Measurements from ENCODE around the gene FOXP1.
"Not testable (repeated sequence)": the region's sequence is repeated elsewhere in the genome, so short reads cannot be mapped to it uniquely, and the experiment has no call there.

The FOXP1 gene

DNA sequence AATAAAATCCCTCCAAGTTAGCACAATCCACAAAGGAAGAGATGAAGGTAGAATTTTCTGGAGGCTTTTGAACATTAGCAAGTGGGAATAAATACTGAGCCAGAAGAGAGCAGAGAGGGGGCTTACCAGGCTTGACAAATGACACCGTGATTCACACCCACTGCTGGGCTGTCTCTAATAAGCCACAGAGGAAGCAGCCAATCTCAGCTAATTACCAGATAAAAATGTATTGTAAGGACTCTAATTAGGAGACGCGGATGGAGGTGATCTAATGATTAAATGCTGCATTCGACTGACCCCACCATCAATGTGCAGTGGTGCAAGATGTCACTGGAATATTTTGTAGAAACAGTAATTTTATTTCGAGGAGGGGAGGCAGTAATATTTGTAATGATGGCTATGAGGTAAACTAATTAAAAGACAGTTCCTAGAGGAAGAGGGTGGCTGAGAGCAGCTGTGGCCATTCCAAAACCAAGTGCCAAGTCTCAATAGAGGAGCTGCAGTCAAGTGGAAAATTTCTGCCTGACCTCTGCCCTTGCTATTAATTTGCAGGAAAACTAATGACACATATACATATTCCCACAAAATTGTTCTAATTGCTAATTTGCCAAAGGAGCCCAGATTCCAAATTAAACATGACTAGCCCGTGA lies 602.2 kb downstream of the FOXP1 start:
- no peak for DNase-seq (ENCODE audit: low read depth)
- H3K4me3 ChIP-seq (ENCODE audit: low read depth, low read length) = no peak overlapping the region
- TF ChIP-seq, protein P1, sequence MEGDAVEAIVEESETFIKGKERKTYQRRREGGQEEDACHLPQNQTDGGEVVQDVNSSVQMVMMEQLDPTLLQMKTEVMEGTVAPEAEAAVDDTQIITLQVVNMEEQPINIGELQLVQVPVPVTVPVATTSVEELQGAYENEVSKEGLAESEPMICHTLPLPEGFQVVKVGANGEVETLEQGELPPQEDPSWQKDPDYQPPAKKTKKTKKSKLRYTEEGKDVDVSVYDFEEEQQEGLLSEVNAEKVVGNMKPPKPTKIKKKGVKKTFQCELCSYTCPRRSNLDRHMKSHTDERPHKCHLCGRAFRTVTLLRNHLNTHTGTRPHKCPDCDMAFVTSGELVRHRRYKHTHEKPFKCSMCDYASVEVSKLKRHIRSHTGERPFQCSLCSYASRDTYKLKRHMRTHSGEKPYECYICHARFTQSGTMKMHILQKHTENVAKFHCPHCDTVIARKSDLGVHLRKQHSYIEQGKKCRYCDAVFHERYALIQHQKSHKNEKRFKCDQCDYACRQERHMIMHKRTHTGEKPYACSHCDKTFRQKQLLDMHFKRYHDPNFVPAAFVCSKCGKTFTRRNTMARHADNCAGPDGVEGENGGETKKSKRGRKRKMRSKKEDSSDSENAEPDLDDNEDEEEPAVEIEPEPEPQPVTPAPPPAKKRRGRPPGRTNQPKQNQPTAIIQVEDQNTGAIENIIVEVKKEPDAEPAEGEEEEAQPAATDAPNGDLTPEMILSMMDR (IDR thresholded peaks at IDR 0.05; ENCODE audit: low read depth, low read length, missing control alignments) = no peak

DNA sequence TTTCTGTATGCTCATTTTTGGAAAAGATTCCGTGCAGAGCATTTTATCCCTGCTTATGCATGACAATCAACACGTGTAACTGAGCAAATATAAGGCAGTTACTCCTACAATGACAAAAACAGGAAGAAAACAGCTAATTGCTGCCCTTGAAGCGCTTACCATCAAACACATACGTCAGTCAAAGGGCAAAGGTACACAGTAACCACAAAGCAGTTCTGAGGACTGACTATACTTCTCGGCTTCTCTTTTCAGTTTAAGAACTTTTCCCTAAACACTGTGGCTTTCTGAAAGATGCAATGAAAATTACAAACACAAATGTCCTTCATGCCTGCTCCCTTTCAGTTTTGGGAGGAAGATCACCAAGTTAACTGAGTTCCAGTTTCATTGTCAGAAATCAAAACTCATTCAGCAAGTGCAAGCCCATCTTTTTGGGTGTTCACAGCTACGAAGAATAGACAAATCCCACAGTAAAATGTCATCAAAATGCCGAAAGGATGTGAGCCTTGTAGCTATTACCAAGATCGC lies 602.8 kb downstream of the FOXP1 start:
- H3K4me3 ChIP-seq (ENCODE audit: low read depth, low read length) = no peak overlapping the region
- DNase-seq (ENCODE audit: low read depth) = no peak
- TF ChIP-seq, protein P1 (IDR thresholded peaks at IDR 0.05; ENCODE audit: low read depth, low read length, missing control alignments) = no peak

DNA sequence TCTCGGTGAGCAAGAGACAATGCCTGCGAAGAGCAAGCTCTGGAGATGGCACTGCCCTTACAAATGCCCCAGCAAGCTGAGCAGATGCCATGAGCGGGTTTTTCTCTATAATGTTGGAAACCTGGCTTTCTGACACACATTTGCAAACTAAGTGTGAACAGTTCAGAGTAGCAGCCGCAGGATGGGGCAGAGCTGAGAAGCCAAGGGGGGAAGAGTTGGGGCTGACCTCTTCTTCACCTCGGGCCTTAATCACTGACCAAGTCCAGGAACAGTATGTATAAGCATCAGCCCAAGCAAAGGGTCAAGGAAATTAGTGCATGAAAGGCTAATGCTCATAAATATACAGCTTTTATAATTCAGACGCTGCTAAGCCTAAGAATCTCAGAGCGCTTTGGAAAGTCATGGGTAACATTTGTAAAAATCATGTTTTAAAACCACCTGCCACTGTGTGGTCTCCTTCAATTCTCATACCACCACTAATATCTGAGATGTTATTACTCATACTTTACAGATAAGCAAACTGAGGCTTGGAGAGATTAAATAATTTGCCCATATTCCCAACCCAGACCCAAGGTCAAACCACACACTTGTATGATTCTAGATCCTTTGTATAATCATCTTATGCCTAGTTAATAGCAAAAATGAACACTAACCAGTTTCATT lies 603.4 kb downstream of the FOXP1 start:
- no peak overlapping the region for H3K4me3 ChIP-seq (ENCODE audit: low read depth, low read length)
- TF ChIP-seq, protein P1 (IDR thresholded peaks at IDR 0.05; ENCODE audit: low read depth, low read length, missing control alignments) = no peak
- no peak for DNase-seq (ENCODE audit: low read depth)

DNA sequence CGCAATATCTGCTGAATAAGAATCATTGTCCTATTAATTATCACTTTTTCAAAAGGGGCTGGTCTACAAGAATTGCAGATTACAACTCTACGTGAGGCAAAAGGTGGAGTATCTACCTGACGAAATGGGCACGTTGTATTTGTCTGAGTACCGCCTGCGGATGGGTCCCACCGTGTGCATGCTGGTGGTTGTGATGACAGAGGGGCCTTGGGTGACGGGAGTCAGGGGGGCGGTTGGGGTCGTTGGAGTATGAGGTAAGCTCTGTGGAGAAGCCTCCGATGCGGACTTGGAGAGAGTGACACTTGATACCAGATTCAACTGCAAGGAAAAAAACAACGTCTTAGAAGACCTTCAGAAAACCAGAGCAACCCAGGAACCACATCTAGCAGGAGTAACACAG lies 605.8 kb downstream of the FOXP1 start:
- DNase-seq (ENCODE audit: low read depth) = no peak
- no peak overlapping the region for H3K4me3 ChIP-seq (ENCODE audit: low read depth, low read length)
- TF ChIP-seq, protein P1 (IDR thresholded peaks at IDR 0.05; ENCODE audit: low read depth, low read length, missing control alignments) = no peak

DNA sequence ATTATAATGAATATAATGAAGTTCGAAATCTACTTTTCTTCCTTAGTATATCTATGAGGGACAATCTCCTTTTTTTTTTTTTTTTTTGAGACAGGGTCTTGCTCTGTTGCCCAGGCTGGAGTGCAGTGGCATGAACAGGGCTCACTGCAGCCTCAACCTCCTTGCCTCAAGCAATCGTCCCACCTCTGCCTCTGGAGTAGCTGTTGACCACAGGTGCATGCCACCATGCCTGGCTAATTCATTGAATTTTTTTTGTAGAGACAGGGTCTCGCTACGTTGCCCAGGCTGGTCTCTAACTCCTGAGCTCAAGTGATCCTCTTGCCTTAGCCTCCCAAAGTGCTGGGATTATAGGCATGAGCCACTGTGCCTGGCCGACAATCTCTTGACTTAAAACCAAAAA lies 607.5 kb downstream of the FOXP1 start:
- not testable (repeated sequence) for DNase-seq (ENCODE audit: low read depth); H3K4me3 ChIP-seq (ENCODE audit: low read depth, low read length)

DNA sequence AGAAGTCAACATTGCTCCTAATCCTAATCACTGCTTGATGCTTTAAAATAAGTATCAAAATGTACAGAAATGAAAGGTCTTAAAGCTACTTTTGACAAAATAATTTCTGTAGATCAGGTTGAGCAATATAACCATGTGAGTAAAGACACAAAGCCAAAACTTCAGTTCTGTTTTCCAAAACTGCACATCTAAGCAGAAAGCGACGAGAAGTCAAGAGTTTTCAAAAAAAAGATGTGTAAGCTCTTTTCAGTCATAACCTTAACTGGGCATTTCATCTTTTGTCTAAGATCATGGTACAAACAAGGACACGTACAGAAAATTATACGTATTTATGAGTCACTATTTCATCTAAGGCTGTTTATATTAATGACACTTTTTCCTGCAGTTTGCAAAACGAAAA lies 608.8 kb downstream of the FOXP1 start:
- no peak overlapping the region for H3K4me3 ChIP-seq (ENCODE audit: low read depth, low read length)
- TF ChIP-seq, protein P1 (IDR thresholded peaks at IDR 0.05; ENCODE audit: low read depth, low read length, missing control alignments) = no peak
- no peak for DNase-seq (ENCODE audit: low read depth)

DNA sequence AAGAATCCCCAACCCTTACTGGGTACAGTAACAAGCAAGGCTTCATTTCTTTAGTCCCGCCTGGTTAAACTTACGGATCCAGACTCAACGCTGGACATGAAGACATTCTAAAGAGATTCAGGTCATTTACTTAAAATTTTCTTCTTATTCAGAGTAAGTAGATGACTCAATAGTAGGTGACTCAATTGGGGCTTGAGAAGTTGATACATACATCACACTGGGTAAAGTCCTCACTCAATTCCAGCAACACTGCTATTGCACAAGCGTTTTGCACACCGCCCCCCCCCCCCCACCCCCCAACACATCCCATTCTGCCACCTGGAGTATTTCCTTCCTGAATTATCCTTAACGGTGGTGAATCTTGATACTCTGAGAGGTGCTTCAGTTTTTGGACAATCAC lies 610.0 kb downstream of the FOXP1 start:
- DNase-seq (ENCODE audit: low read depth) = no peak
- H3K4me3 ChIP-seq (ENCODE audit: low read depth, low read length) = no peak overlapping the region
- TF ChIP-seq, protein P1 (IDR thresholded peaks at IDR 0.05; ENCODE audit: low read depth, low read length, missing control alignments) = no peak

Measured in GM12864 (cell line).